ENCODE results near the gene CFAP65.

- TF ChIP-seq POLR2A (IDR thresholded peaks at IDR 0.05) (no peak), POLR2AphosphoS5 (IDR thresholded peaks at IDR 0.05) (no peak), CTCF (IDR thresholded peaks at IDR 0.05) (no peak), EP300 (IDR thresholded peaks at IDR 0.05) (no peak)
Observed at GRCh38 chr2:218975060-218975777, 66.1 kb downstream of the CFAP65 start.

Measured in gastroesophageal sphincter (tissue), 3 donors.